Activated CD4-positive, CD25-positive, alpha-beta regulatory T cell treated with anti-CD3 and anti-CD28 coated beads, Interleukin-2, amount 50 U/mL, for 72 hours (primary cell): ENCODE results near the gene QKI.
A peak's percentile ranks its signal among the peaks of the same experiment; 100 is the strongest.
"Not testable (repeated sequence)": the region's sequence is repeated elsewhere in the genome, so short reads cannot be mapped to it uniquely, and the experiment has no call there.

Experiments
- DNase-seq: peaks from one replicate; pipeline ENCODE4 v3.0.0; 2021

Gene QKI

DNA sequence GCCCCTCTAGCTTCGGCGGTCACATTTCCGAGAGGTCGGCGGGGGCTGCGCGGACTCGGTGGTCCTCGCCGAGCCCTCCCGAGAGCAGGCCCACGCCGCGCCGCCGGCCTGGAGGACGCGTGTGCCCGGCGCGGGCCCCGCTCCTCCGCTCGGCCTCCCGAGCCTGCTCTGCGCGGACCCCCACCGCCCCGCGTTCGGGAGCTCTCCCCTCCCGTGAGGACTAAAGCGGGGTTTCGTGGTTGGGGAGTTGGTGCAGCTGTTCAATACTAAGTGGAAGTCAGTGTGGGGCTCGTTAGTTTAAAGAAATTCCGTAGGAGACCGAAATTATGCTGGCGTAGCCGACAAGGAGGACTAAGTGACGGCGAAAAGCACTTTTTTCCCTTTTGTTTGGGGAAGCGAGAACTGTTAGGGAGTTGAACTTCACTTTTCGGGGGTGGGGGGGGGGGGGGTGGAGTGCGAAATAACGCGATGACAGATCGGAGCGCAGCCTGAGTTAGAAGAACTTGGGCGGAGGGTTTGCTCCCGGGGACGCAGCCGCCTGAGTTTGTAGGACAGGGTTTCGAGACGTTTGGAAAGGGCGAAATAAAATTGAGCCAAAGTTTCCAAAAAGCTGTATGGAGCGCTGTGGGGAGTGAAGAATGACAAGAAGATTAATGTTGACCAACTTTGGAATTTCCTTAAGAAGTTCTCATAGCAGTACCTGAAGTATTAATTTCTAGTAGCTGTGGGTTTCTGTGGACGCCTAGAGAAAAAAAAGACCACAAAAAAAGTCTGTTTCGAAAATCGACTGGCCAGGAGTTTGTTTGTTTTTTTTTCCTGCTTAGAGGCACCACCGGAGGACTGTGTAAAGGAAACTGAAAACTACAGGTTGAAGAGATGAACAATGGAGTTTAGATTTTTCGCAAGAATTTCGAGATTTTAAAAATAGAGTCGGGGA lies 1.4 kb downstream of the QKI start:
- DNase-seq = peak; percentile 49

DNA sequence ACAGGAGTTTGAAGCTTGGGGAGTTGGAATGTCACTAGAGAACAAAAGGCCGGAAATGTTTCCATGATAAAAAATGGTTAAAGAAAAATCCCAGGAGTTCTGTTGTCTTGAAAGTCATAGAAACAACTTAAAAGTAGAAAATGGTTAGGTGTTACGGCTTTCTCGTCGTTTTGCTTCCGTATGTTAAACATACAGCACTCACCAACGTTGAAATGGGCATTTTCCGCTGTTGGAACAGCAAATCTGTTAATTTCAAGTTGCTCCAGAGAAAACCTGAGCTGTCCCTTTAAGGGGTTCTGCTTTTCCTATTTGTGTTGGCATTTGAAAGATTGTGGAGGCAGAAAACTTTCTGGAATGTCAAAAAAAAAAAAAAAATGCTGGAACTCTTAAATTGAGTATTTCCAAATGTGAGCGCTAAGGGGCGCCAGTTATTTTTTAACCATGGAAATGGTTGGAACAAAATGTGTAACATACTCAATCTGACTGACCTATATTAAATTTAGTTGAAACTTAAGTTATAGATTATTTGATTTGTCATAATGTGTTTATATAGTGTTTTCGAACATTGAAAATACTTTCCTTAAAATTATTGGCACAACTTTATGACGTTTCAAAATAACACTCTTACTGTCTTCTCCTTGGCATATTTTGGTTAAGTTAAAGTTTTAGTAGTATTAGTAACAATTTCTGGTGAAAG lies 2.2 kb downstream of the QKI start:
- DNase-seq = no peak

DNA sequence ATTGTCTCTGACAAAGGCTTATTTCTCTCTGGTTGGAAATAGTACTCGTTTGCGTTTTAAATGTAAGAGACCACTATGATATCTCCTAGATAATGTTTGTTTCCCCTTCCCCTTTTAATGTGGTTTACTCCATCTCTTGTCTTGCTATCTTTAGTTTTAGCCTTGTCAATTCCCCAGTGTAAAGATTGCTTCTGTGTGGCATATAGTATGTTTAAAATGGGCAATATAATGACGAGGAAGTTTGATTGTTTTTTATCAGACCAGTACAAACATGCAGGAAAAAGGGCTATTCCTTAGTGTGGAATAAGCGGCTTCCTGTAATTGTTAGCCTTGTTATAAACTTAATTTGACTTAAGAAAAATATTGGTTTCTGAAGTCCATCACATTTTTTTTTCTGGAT lies 3.1 kb downstream of the QKI start:
- DNase-seq = no peak

DNA sequence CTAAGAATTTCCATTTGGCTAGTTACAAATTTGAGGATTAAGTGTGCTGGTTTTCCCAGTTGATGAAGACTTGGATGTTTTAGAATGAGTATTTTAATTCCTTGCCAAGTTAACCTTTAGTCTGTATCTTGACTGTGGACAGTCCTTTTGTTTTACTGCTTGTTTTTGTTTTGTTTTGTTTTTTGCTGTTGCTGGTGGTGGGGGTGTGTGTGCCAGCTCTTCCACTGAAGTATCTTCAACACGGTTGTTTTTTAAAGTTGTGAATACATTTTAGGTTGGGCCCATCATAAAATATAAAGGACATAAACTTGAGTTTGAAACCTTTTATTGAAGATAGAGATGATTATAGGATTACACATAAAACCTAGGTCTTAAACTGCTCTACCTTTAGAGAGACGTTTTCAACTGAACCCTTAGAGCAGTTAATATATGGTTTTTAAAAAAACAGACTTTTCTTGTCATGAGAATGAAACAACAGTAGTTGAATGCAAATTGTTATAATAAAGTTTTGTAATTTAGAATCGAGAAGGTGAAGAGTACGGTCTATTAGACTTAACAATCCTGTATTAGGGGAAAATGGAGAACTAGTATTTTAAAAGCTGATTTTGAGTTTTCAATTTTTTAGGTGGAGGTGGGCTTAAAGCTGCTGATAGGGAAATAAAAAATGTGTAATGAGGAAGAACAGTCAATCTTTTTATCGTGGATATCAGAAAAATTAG lies 4.0 kb downstream of the QKI start:
- DNase-seq = no peak

DNA sequence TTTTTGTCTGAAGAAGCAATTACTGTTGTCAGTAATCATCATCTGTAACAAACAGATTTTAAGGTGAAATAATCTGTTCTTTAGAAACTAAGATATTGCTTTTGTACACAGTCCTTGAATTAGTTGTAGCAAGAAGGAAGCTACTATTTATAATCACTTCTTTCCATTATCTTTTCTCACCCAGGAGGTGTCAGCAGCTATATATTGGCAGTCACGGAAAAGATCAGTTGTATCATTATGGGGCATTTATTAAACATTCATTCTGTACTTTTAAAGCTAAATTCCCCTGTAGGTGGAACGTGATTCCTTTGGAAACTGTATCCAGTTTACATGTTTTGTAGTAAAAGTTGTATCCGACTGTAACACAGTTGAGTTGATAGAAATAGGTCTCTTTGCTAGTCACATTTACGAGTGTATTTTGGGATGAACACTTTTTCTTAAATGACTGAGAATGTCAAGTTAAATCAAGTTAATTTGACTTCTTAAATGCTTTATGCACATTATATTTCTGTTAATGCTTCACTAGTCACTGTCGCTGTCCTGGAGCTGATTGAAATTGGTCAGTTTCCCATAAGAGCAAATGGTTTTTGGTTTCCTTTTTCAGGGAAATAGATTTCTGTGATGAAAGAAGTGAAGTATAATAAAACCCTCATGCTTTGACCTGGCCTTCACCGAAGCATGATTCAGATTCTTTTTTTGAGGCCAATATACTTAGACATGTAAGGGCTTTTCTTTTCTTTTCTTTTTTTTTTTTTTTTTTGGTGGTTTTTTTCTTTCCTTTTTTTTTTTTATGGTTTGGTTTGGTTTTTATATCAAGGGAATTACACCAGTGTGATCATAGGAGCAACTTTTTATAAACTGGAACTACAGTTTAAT lies 5.1 kb downstream of the QKI start:
- no peak for DNase-seq

DNA sequence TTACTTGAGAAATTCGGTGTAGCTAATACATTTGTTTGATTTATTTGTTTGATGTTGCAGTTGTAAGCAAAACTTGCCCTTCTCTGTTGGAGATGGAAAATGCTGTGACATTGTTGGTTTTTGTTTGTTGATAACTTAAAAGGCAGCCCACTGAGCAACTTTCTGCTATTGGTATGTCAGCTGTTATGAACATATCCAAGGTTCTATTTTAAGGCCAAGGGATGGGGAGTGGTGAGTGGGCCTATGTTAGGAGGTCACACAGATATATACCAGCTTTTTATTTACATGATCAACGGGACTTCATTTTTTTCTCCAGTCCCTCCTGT lies 5.7 kb downstream of the QKI start:
- DNase-seq = no peak

DNA sequence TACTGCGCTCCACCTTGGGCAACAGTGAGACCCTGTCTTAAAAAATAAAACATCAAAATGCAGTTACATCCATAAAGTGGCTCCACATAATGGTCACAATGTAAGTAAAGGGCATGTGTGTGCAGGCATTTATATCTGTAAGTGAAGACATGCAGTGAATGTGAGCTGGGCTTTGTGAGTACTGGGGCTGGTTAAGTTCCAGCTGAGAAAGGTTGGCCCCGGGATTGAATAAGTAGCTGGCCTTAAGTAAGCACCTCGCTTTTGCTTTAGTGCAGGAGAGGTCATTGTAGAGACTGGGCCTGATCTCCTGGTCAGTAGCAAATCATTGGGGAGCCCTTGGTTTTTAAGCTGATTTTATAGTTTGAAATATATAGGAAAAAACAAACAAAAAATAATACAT lies 8.0 kb downstream of the QKI start:
- no peak for DNase-seq

DNA sequence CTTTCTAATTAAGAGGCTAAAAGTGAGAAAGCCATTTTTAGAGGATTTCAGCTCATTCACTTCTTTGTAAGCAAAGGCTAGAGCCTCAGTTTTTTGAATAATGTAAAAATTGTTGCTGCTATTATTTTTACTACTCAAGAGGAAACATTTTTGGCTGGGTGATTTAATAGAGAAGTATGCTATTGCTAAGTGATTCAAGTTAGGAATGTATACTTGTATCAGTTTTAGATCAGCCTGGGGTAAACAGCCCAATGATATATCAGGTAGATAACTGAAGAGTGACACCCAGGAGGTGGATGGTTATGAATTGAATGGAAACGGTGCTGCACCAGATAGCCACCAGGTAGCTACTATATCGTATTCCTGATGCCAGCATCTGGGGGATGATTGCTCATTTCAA lies 9.2 kb downstream of the QKI start:
- no peak for DNase-seq

DNA sequence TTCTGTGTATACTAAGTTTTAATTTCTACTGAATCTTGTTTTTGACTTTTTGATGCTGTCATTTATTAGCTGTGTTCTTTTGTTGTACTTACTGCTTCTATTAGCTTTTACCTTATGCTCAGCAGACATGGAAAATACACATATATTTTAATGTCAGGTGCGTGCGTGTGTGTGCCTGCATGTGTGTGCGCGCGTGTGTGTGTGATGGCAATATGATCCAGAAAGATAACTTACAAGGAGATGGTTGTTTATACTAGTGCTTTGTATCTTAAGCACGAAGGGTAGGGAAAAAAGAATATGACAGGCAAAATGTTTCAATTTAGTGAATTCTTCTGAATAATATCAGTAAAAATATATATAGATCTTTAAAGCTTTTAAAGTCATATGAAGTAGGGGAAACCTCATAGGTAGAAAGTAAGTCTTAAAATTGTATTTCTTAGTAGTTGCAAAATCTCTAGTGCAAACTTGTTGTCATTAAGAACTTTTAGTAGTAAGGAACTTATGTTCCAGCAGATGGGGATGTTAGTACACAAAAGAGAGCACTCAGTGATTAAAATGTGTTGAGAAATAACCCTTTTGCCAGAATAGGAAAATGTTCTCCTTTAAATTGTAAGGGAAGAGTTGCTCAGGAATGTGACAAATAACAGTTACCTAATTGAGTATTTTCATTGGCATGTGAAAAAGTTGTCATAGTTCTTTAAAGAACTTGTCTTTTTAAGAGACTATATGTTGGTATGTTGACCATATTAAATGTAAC lies 13.2 kb downstream of the QKI start:
- DNase-seq = no peak

DNA sequence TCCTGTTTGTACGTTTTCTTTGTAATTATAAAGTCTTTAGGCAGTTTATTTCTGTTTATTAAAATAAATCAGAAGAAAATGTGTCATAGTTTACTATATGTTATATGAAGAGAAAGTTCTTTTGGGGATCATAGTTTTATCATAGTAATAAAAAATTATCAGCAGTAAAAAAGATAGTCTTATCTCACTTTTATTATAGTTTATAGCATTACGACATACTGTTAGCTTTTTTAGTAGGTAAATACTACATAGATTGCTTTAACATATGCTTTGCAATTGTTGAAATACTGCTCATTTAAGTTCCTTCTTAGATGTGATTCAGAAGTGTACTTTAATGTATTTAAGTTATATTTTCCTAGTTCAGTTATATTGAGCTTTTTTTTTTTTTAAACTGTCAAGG lies 13.9 kb downstream of the QKI start:
- no peak for DNase-seq

DNA sequence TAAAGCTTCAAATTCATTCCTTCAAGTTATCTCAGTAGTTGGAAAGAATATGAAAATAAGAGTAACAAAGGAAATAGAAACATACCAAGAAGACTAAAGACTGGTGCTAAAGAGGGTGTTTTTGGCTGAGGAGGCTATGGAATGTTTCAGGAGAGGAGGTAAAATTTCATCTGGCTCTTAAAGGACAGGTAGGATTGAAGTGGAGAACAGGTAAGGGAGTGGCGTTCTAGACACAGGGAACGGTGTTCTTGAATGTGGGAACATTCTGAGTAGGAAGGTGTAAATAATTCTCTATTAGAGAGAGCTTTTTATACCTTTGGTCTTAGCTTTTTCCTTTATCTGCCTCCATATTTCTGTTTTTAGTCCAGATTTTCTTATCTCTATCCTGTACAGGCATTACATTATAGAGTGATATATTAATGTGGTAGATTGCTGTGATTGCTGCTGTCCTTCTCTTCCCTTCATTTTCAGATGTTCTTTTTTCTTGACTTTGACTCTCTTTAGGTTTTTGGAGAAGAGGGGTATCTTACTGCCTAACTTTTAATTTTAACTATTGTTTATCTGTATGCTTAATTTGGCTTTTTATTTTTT lies 15.4 kb downstream of the QKI start:
- no peak for DNase-seq

DNA sequence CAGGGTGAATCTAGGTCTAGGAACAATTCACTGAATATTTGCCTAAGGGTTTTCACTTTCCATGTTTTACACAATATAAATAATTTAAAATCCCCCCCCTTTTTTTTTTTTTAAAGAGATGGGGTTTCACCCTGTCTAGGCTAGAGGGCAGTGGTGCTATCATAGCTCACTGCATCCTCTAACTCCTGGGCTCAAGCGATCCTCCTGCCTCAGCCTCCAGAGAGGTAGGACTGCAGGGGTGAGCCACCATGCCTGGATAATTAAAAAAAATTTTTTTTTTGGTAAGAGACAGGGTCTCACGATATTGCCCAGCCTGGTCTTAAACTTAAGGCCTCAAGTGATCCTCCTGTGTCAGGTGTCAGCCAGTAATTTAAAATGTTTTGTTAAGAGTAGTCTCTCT lies 17.8 kb downstream of the QKI start:
- DNase-seq = no peak

DNA sequence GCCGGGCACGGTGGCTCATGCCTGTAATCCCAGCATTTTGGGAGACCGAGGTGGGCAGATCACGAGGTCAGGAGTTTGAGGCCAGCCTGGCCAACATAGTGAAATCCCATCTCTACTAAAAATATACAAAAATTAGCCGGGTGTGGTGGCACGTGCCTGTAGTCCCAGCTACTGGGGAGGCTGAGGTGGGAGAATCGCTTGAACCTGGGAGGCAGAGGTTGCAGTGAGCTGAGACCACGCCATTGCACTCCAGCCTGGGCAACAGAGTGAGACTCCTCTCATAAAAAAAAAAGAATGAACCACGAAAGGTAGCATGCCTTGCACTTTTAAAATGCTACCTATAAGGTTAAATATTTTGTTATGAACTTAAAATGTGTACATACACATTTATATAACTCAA lies 19.0 kb downstream of the QKI start:
- not testable (repeated sequence) for DNase-seq

DNA sequence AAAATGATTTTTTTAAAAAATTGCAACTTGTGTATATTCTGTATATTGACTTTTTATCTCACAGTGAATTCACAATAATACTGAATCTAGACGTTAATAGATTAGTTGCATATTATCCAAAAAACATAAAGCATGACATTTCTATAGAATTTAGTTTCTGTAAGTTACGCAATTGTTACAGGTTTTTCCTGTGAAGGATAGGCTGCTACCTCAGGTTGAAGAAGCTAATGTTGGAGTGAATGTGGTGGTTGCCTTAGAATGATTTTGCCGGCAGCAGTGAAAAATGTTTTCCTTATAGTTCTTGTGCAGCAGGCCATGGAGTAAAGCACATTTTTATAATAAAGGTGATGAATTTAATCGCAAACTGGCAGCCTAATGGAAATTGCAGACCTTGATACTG lies 20.5 kb downstream of the QKI start:
- DNase-seq = no peak

DNA sequence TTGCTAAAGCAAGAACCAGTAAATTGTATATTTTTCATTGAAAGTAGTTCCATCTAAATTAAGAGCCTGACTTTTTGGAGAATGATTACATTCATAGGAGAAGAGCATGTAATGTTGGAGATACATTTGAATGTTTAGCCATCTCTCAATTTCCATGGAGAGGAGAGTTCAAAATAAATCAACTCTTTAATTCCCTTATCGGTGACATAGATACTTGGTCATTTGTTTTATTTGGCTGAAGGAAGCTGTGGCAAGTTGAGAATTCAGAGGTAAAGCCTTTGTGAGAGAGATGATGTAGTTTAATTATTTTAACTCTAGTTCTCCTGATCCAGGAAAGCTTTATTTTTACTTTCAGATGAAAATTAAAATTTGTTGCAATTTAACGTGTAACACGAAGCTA lies 22.3 kb downstream of the QKI start:
- no peak for DNase-seq

DNA sequence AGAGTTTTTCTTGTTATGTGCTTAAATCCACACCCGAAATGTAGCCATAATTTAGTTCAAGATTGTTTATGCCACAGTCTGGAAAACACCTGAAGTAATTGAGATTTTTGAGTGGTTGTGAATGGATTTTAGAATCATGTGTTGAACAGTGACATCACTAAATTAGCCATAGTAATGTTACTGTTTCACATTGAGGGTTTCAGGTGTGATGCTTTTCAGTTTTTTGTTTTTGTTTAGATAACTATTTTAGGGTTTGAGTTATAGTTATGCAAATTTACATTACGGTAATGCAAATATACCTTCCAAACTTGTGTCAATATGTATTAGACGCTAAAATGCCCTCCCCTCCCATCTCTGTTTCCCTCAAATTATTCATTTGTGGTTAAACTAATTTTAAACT lies 22.9 kb downstream of the QKI start:
- no peak for DNase-seq

DNA sequence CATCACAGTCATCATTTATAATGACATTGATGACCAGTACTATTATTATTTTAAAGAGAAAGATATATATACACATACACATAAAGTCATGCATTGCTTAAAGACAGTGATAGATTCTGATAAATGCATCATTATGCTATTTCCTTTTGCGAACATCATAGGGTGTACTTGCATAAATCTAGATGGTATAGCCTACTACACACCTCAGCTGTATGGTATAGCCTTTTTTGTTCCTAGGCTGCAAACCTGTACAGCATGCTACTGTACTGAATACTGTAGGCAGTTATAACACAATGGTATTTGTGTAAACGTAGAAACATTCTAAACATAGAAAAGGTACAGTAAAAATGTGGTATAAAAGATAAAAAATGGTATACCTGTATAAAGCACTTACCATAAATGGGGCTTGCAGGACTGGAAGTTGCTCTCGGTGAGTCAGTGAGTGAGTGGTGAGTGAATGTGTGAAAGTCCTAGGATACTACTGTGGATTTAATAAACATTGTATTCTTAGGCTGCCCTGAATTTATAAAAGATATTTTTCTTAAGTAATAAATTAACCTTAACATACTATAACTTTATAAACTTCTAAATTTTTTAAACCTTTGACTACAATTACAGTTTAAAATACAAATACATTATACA lies 23.9 kb downstream of the QKI start:
- DNase-seq = no peak

DNA sequence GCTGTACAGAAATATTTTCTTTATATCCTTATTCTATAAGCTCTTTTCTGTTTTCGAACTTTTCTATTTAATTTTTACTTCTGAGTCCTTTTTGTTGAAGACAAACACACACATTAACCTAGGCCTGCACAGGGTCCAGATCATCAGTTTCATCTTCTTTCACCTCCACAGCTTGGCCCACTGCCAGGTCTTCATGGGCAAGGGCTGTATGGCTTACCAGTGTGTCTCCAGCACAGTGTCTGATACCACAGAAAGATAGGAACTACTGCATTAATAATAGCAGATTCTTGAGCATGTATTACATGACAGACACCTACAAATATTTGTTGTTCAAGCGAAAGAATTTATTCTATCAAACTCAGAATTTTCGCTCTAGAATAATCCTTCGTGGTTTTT lies 24.4 kb downstream of the QKI start:
- no peak for DNase-seq

DNA sequence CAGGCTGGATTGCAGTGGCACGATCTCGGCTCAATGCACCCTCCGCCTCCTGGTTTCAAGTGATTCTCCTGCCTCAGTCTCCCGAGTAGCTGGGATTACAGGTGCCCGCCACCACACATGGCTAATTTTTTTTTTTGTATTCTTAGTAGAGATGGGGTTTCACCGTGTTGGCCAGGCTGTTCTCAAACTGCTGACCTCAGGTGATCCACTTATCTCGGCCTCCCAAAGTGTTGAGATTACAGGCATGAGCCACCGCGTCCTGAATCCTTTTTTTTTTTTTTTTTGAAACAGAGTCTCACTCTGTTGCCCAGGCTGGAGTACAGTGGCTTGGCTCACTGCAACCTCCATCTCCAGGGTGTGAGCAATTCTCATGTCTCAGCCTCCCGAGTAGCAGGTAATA lies 24.9 kb downstream of the QKI start:
- DNase-seq = not testable (repeated sequence)

DNA sequence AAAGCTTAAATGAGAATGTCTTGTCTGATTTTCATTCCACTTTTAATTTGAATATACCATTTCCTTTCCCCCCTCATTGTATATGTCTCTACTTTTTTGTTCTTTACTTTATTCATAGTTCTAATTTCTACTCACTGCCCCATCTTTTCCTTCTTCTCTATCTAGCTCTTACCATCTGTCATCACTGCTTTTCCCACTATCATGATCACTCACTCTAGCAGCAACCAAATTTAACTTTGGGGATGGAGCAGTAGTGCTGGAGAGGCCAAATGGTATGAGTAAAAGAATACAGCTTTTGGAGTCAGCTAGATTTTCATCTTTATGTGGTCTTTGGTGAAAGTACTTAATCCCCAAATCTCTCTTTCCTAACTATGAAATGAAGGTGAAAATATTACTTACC lies 25.5 kb downstream of the QKI start:
- DNase-seq = no peak

DNA sequence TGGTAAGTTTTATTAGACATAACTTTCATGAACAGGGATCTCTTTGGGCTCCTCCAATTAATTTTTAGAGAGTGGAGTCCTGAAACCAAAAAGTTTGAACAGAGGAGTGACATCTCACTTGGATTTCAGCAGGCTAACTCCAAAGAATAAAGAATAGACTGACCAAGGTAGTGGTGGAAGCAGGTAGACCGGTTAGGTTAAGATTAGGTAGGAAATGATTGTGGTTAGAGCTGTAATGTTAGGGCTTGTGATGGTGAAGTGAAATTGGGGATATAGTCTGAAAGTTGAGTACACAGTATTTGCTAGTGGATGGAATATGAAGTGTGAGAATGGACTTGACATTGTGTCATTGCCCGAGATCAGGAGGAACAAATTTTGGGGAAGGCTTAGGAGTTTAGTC lies 27.8 kb downstream of the QKI start:
- no peak for DNase-seq
